KMS-11 (cell line): ENCODE measurements around the gene PLEKHG3.

Experiments
- H2AFZ ChIP-seq: fragments of 200-600 bp; sonication (generic); 2 replicates; pipeline ENCODE4 v1.6.1; 2016; ENCODE audit warnings: antibody characterized with exemption, mixed run types, low read depth
- H3K27ac ChIP-seq: fragments of 200-600 bp; sonication (generic); 2 replicates; pipeline ENCODE4 v1.6.1; 2016; ENCODE audit warnings: mild to moderate bottlenecking, mixed run types
- H3K27me3 ChIP-seq: fragments of 200-600 bp; sonication (generic); 2 replicates; pipeline ENCODE4 v1.6.1; 2017; ENCODE audit warnings: mild to moderate bottlenecking, low read depth, mixed run types, moderate library complexity; ENCODE audit not compliant: insufficient read depth
- H3K36me3 ChIP-seq: fragments of 200-600 bp; sonication (generic); 2 replicates; pipeline ENCODE4 v1.6.1; 2017; ENCODE audit warnings: mild to moderate bottlenecking, mixed run types; ENCODE audit not compliant: insufficient read depth
- H3K4me1 ChIP-seq: fragments of 200-600 bp; sonication (generic); 2 replicates; pipeline ENCODE4 v1.6.1; 2016; ENCODE audit warnings: mild to moderate bottlenecking, low read depth, mixed run types; ENCODE audit not compliant: poor library complexity, severe bottlenecking
- H3K4me2 ChIP-seq: fragments of 200-600 bp; sonication (generic); 2 replicates; pipeline ENCODE4 v1.7.0; 2016; ENCODE audit warnings: mild to moderate bottlenecking, mixed run types
- H3K4me3 ChIP-seq: fragments of 200-600 bp; sonication (generic); IDR thresholded peaks from 2 replicates; pipeline ENCODE4 v1.6.1; 2017; ENCODE audit warnings: low read depth, low read length, mixed read lengths; ENCODE audit not compliant: insufficient read depth
- H3K79me2 ChIP-seq: fragments of 200-600 bp; sonication (generic); 2 replicates; pipeline ENCODE4 v1.6.1; 2016; ENCODE audit warnings: low read depth, mixed run types; ENCODE audit not compliant: insufficient read depth
- H3K9ac ChIP-seq: fragments of 200-600 bp; sonication (generic); 2 replicates; pipeline ENCODE4 v1.6.1; 2016; ENCODE audit warnings: mild to moderate bottlenecking, mixed run types
- H4K20me1 ChIP-seq: fragments of 200-600 bp; sonication (generic); 2 replicates; pipeline ENCODE4 v1.6.1; 2016; ENCODE audit warnings: mild to moderate bottlenecking, mixed run types; ENCODE audit not compliant: insufficient read depth
- TF ChIP-seq, protein P1 (sequence below): fragments of 200-600 bp; sonication (generic); conservative IDR thresholded peaks from 2 replicates; pipeline ENCODE4 v1.6.1; 2017; ENCODE audit warnings: low read depth, mild to moderate bottlenecking, antibody characterized with exemption, low read length, moderate library complexity, mixed read lengths

The PLEKHG3 gene

GRCh38 chr14:64728106-64728505 lies 23.9 kb downstream of the PLEKHG3 start:
- H3K36me3 ChIP-seq, result no peaks in the 10 kb centered on the region
- H3K9ac ChIP-seq, result no peak overlapping the region
- no peak overlapping the region for H3K4me3 ChIP-seq
- H3K27ac ChIP-seq, result no peak overlapping the region
- H3K4me2 ChIP-seq, result no peak overlapping the region
- H3K4me1 ChIP-seq, result peaks cover 22% of the 10 kb centered on the region
- H2AFZ ChIP-seq, result no peak overlapping the region
- no peaks in the 10 kb centered on the region for H3K27me3 ChIP-seq
- TF ChIP-seq, protein P1, sequence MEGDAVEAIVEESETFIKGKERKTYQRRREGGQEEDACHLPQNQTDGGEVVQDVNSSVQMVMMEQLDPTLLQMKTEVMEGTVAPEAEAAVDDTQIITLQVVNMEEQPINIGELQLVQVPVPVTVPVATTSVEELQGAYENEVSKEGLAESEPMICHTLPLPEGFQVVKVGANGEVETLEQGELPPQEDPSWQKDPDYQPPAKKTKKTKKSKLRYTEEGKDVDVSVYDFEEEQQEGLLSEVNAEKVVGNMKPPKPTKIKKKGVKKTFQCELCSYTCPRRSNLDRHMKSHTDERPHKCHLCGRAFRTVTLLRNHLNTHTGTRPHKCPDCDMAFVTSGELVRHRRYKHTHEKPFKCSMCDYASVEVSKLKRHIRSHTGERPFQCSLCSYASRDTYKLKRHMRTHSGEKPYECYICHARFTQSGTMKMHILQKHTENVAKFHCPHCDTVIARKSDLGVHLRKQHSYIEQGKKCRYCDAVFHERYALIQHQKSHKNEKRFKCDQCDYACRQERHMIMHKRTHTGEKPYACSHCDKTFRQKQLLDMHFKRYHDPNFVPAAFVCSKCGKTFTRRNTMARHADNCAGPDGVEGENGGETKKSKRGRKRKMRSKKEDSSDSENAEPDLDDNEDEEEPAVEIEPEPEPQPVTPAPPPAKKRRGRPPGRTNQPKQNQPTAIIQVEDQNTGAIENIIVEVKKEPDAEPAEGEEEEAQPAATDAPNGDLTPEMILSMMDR, result no peak
- no peaks in the 10 kb centered on the region for H4K20me1 ChIP-seq
- H3K79me2 ChIP-seq, result no peaks in the 10 kb centered on the region

DNA sequence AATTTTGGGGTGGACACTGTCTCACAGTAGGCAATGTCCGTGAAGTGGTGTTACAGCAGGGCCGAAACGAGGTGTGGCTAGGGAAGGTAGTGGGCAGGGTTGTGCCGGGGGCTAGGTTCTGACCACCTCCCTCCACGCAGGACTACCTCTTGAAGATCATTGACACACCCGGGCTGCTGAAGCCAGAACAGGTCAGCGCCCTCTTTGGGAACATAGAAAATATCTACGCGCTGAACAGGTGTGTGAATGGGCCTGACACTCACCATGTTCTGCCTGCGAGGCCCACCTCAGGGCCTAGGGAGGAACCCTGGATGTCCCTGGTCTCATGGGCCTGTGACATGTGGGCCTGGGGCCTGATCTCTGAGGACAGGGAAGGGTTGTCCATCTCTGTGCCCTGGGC lies 24.6 kb downstream of the PLEKHG3 start:
- no peak overlapping the region for H2AFZ ChIP-seq
- no peaks in the 10 kb centered on the region for H3K27me3 ChIP-seq
- H3K4me3 ChIP-seq, result no peak overlapping the region
- H3K79me2 ChIP-seq, result no peaks in the 10 kb centered on the region
- TF ChIP-seq, protein P1, result no peak
- no peak overlapping the region for H3K9ac ChIP-seq
- no peak overlapping the region for H3K4me2 ChIP-seq
- no peaks in the 10 kb centered on the region for H4K20me1 ChIP-seq
- H3K27ac ChIP-seq, result no peak overlapping the region
- H3K4me1 ChIP-seq, result peaks cover 22% of the 10 kb centered on the region
- no peaks in the 10 kb centered on the region for H3K36me3 ChIP-seq

- Histone ChIP-seq H3K4me2 (no peak overlapping the region), H4K20me1 (no peaks in the 10 kb centered on the region), H3K4me1 (peaks cover 22% of the 10 kb centered on the region), H2AFZ (no peak overlapping the region), H3K4me3 (no peak overlapping the region), H3K27ac (no peak overlapping the region), H3K27me3 (no peaks in the 10 kb centered on the region), H3K36me3 (no peaks in the 10 kb centered on the region), H3K79me2 (no peaks in the 10 kb centered on the region), H3K9ac (no peak overlapping the region)
- TF ChIP-seq, protein P1, result no peak
Observed at GRCh38 chr14:64729386-64730060, 25.3 kb downstream of the PLEKHG3 start.

GRCh38 chr14:64730061-64730440 lies 25.8 kb downstream of the PLEKHG3 start:
- H3K4me3 ChIP-seq, result no peak overlapping the region
- H3K27me3 ChIP-seq, result no peaks in the 10 kb centered on the region
- H3K4me2 ChIP-seq, result no peak overlapping the region
- no peak overlapping the region for H3K27ac ChIP-seq
- no peak overlapping the region for H2AFZ ChIP-seq
- peaks cover 22% of the 10 kb centered on the region for H3K4me1 ChIP-seq
- H4K20me1 ChIP-seq, result no peaks in the 10 kb centered on the region
- H3K36me3 ChIP-seq, result no peaks in the 10 kb centered on the region
- no peak overlapping the region for H3K9ac ChIP-seq
- TF ChIP-seq, protein P1, result no peak
- H3K79me2 ChIP-seq, result no peaks in the 10 kb centered on the region
